GM12878 (cell line): ENCODE measurements around the gene DCUN1D3. TPM values are rescaled to one million over a fixed set of nuclear protein-coding genes. Genes with fewer than 3 reads are reported as not detected.

Source experiments
- ATAC-seq: fragments of 200-7000 bp; cut with Tn5 transposase; 3 replicates; pipeline ENCODE4 v1.9.1; 2020; ENCODE audit warnings: mild to moderate bottlenecking, moderate library complexity
- BruUV-seq: library from RNA; stranded (reverse); fragments of 400-500 nt; replicated peaks from 2 replicates; lab custom pipeline; 2021; lab: Mats Ljungman, UMichigan
- CTCF ChIA-PET: fragments of 300-600 bp; sonication (Branson Sonifier 250); formaldehyde crosslinking; extraction: SDS; loops from one replicate; lab custom pipeline; 2021; ENCODE audit warnings: inconsistent platforms; lab: Yijun Ruan, JAX
- POLR2A ChIA-PET: fragments of 350-600 bp; formaldehyde crosslinking; extraction: SDS; loops from one replicate; lab custom pipeline; 2021; ENCODE audit warnings: inconsistent platforms; lab: Charles Lee
- RAD21 ChIA-PET: fragments of 300-600 bp; sonication (Branson Sonifier 250); formaldehyde crosslinking; loops from one replicate; lab custom pipeline; 2023; ENCODE audit warnings: antibody characterized with exemption; ENCODE audit not compliant: unreplicated experiment; lab: Charles Lee
- SMC1A ChIA-PET: fragments of 300-600 bp; sonication (Branson Sonifier 250); formaldehyde crosslinking; loops from one replicate; lab custom pipeline; 2023; ENCODE audit not compliant: unreplicated experiment, uncharacterized antibody; lab: Charles Lee
- DNase-seq: peaks from one replicate; pipeline ENCODE4 v3.0.0-alpha.2; 2011; ENCODE audit warnings: low read depth, low spot score
- FAIRE-seq: peaks from 3 replicates; lab custom pipeline; 2011; peaks lifted over from hg19 to GRCh38; lab: Jason Lieb, UNC
- H2AFZ ChIP-seq: 2 replicates; pipeline ENCODE4 v1.6.0; 2011; ENCODE audit warnings: low read depth, low read length, control low read depth; ENCODE audit not compliant: control insufficient read depth
- H3K27ac ChIP-seq: 2 replicates; pipeline ENCODE4 v1.5.1; 2011; ENCODE audit warnings: control low read depth; ENCODE audit not compliant: control insufficient read depth, insufficient read depth
- H3K27me3 ChIP-seq, 2 experiments: replicated peaks in 1 of 2; 2 replicates each; pipeline versions ENCODE4 v1.6.0 to v1.6.1; 2011; ENCODE audit warnings: low read length in 1 of 2; ENCODE audit not compliant: control insufficient read depth in 2 of 2, insufficient read depth in 2 of 2
- H3K36me3 ChIP-seq, 2 experiments: 2 replicates each; pipeline ENCODE4 v1.5.1; 2011; ENCODE audit warnings: low read length in 1 of 2; ENCODE audit not compliant: control insufficient read depth in 2 of 2, insufficient read depth in 2 of 2
- H3K4me1 ChIP-seq: 2 replicates; pipeline ENCODE4 v1.6.1; 2011; ENCODE audit warnings: mild to moderate bottlenecking, low read length, moderate library complexity, mixed read lengths; ENCODE audit not compliant: control insufficient read depth, insufficient read depth
- H3K4me2 ChIP-seq: 2 replicates; pipeline ENCODE4 v1.6.0; 2011; ENCODE audit warnings: control low read depth; ENCODE audit not compliant: control insufficient read depth, insufficient read depth
- H3K4me3 ChIP-seq: fragments of 200-600 bp; sonication (generic); 2 replicates; pipeline ENCODE4 v1.5.1; 2016
- H3K79me2 ChIP-seq: 2 replicates; pipeline ENCODE4 v1.6.0; 2011; ENCODE audit warnings: low read length; ENCODE audit not compliant: control insufficient read depth, insufficient read depth
- H3K9ac ChIP-seq: 2 replicates; pipeline ENCODE4 v1.8.0; 2011; ENCODE audit warnings: low read length, control low read depth, mixed read lengths; ENCODE audit not compliant: control insufficient read depth, insufficient read depth
- H3K9me3 ChIP-seq: replicated peaks from 3 replicates; pipeline ENCODE4 v1.5.1; 2011; ENCODE audit warnings: mild to moderate bottlenecking, low read length; ENCODE audit not compliant: control insufficient read depth, insufficient read depth
- H4K20me1 ChIP-seq: 2 replicates; pipeline ENCODE4 v1.6.0; 2011; ENCODE audit not compliant: control insufficient read depth, insufficient read depth
- BCLAF1 ChIP-seq: fragments of 450-650 bp; IDR thresholded peaks from 2 replicates; pipeline ENCODE4 v1.6.1; 2017; ENCODE audit warnings: antibody characterized with exemption, mild to moderate bottlenecking, moderate library complexity
- ESRRA ChIP-seq: IDR thresholded peaks from 2 replicates; pipeline ENCODE4 v1.6.1; 2012; ENCODE audit warnings: mild to moderate bottlenecking, low read length, improper control_type of control experiment
- HSF1 ChIP-seq: fragments of 150-350 bp; IDR thresholded peaks from 2 replicates; pipeline ENCODE4 v1.6.1; 2014; ENCODE audit warnings: mild to moderate bottlenecking, low read depth, low read length
- IRF3 ChIP-seq: fragments of 450-650 bp; IDR thresholded peaks from 2 replicates; pipeline ENCODE4 v1.6.1; 2014; ENCODE audit warnings: mild to moderate bottlenecking
- KDM1A ChIP-seq: fragments of 200-600 bp; sonication (generic); IDR thresholded peaks from 2 replicates; pipeline ENCODE4 v1.6.1; 2016; ENCODE audit warnings: borderline replicate concordance
- MXI1 ChIP-seq: fragments of 150-350 bp; IDR thresholded peaks from 2 replicates; pipeline ENCODE4 v1.6.1; 2011; ENCODE audit warnings: low read depth, mild to moderate bottlenecking, inconsistent platforms, low read length, improper control_type of control experiment
- PBX3 ChIP-seq: IDR thresholded peaks from 2 replicates; pipeline ENCODE4 v1.6.1; 2011; ENCODE audit warnings: mild to moderate bottlenecking, low read depth, low read length, moderate library complexity; ENCODE audit not compliant: insufficient replicate concordance
- RUNX3 ChIP-seq: IDR thresholded peaks from 2 replicates; pipeline ENCODE4 v1.6.1; 2012; ENCODE audit warnings: low read length, inconsistent platforms
- SPI1 ChIP-seq: IDR thresholded peaks from 2 replicates; pipeline ENCODE4 v1.6.1; 2011; ENCODE audit warnings: low read depth, mild to moderate bottlenecking, low read length, moderate library complexity, borderline replicate concordance; ENCODE audit not compliant: insufficient read depth
- ZSCAN29 ChIP-seq: fragments of 450-650 bp; IDR thresholded peaks from 2 replicates; pipeline ENCODE4 v1.6.1; 2017; ENCODE audit warnings: mild to moderate bottlenecking, moderate library complexity
- WGBS: methylation state at CpG from one replicate; pipeline ENCODE4 v1.1.6; 2016; ENCODE audit warnings: low lambda C conversion rate; ENCODE audit not compliant: insufficient replicate concordance, insufficient coverage; ENCODE audit errors: missing lambda C conversion rate; 5-methylcytosine and 5-hydroxymethylcytosine counted together
- in situ Hi-C: fragments of 300-500 bp; cut with MboI; formaldehyde crosslinking; loops from 9 replicates; pipeline ENCODE4 v1.14.3; 2018; ENCODE audit warnings: mixed read lengths
- intact Hi-C: fragments of 100-400 bp; cut with micrococcal nuclease; formaldehyde crosslinking; loops from one replicate; pipeline ENCODE4 v1.14.2; 2022; ENCODE audit not compliant: unreplicated experiment
- polyA plus RNA-seq, 11 experiments: library from polyadenylated mRNA; depleted of rRNA in 4 of 11; unstranded in 6 of 11; stranded (reverse) in 5 of 11; fragments of >200 nt; fragmentation: Nextera tagmentation in 4 of 11; fragmentation: Illumina TruSeq in 1 of 11; extraction: Ambion mirVana in 4 of 11; extraction: Trizol in 1 of 11; gene quantifications; 1 replicate in 1 of 11; 2 replicates in 10 of 11; pipeline versions ENCODE4 v1.2.1 to v1.2.3, GENCODE V29; 2011 to 2016; ENCODE audit warnings: inconsistent platforms in 2 of 11, missing spikeins in 2 of 11, low read depth in 1 of 11
- total RNA-seq, 4 experiments: library from RNA; depleted of rRNA in 3 of 4; stranded (reverse); fragments of >200 nt in 3 of 4; fragmentation: Illumina TruSeq in 1 of 4; extraction: Trizol in 1 of 4; gene quantifications; 2 replicates each; pipeline versions ENCODE4 v1.2.1 to v1.2.3, GENCODE V29; 2013 to 2021

The DCUN1D3 gene
- total and polyA plus RNA-seq, 10 of the 15 experiments (the other 5 are each of a cell fraction or from before 2014, with no cell fraction given): 0.47 to 4.5 (median 1.9) TPM

- ATAC-seq: no peak
- Histone ChIP-seq H3K9ac (no peak overlapping the region), H4K20me1 (no peaks in the 10 kb centered on the region), H3K9me3 (no peaks in the 10 kb centered on the region), H3K79me2 (no peaks in the 10 kb centered on the region), H3K36me3 (peaks cover 0 to 4% of the 10 kb centered on the region in 2 experiments; a peak in 1 of 4 replicates), H3K27ac (no peak overlapping the region), H2AFZ (no peak overlapping the region), H3K4me3 (no peak overlapping the region), H3K4me1 (no peaks in the 10 kb centered on the region), H3K27me3 (no peaks in the 10 kb centered on the region), H3K4me2 (no peak overlapping the region)
- CTCF ChIA-PET: no interaction called here
- FAIRE-seq: no peak
- in situ Hi-C loops: no loop called here
- RAD21 ChIA-PET: no interaction called here
- SMC1A ChIA-PET: no interaction called here
- WGBS: 98% methylated on average over 3 of the region's 3 CpGs
- no peak for DNase-seq
- TF ChIP-seq MXI1 (no peak), ESRRA (no peak)
- POLR2A ChIA-PET: interaction anchor here (1.2 kb wide), 1 partner anchor 49 kb away, joined by 3 read pairs; no protein-coding TSS in a partner anchor
- no TSS peak for BruUV-seq
- intact Hi-C loops: no loop called here
These were observed 23.7 kb upstream of the DCUN1D3 start for GRCh38 chr16:20923876-20924275.

- H3K27me3 ChIP-seq: no peaks in the 10 kb centered on the region
- H3K9ac ChIP-seq: no peak overlapping the region
- no peaks in the 10 kb centered on the region for H3K4me1 ChIP-seq
- H3K27ac ChIP-seq: no peak overlapping the region
- WGBS: 100% methylated on average over 2 of the region's 2 CpGs
- no peak for FAIRE-seq
- H4K20me1 ChIP-seq: no peaks in the 10 kb centered on the region
- no peak for ATAC-seq
- ChIA-PET RAD21 (no interaction called here), CTCF (interaction anchor here (0.9 kb wide), 1 partner anchor 17 kb away, joined by 3 read pairs; no protein-coding TSS in a partner anchor), POLR2A (no interaction called here), SMC1A (interaction anchor here (1.5 to 3.0 kb wide), 3 partner anchors 9 to 70 kb away, joined by 3 to 13 read pairs (median 6); no protein-coding TSS in a partner anchor)
- H3K79me2 ChIP-seq: no peaks in the 10 kb centered on the region
- in situ Hi-C loops (no loop called here), intact Hi-C loops (no loop called here)
- no peak overlapping the region for H3K4me2 ChIP-seq
- H3K9me3 ChIP-seq: no peaks in the 10 kb centered on the region
- BruUV-seq: no TSS peak
- no peak overlapping the region for H2AFZ ChIP-seq
- peaks cover 0 to 2% of the 10 kb centered on the region in 2 experiments; a peak in 1 of 4 replicates for H3K36me3 ChIP-seq
- DNase-seq: no peak
- no peak overlapping the region for H3K4me3 ChIP-seq
- no peak for TF ChIP-seq IRF3
- TF ChIP-seq HSF1: no peak
- no peak for TF ChIP-seq KDM1A
- TF ChIP-seq RUNX3: no peak
- no peak for TF ChIP-seq PBX3
- TF ChIP-seq ZSCAN29: no peak
- TF ChIP-seq BCLAF1: no peak
- no peak for TF ChIP-seq SPI1
These were observed 20.6 kb upstream of the DCUN1D3 start for GRCh38 chr16:20920799-20921198.
